Measurements from ENCODE around the gene RBMS3. TPM values are rescaled to one million over a fixed set of nuclear protein-coding genes. Genes with fewer than 3 reads are reported as not detected.

The RBMS3 gene
- total RNA-seq, 1 experiment from 2014 or later: 7.4 TPM

GRCh38 chr3:29515451-29515850 is 234.6 kb downstream of the RBMS3 start:
- H3K27ac Mint-ChIP-seq (ENCODE audit: unreplicated experiment): no peak overlapping the region
- BruUV-seq (replicated peaks): no TSS peak
- H3K36me3 Mint-ChIP-seq (ENCODE audit: insufficient read depth, unreplicated experiment): no peaks in the 10 kb centered on the region
- H3K4me3 ChIP-seq (ENCODE audit: low read depth, low read length): no peak overlapping the region
- peaks cover 18% of the 10 kb centered on the region for H3K4me1 Mint-ChIP-seq (ENCODE audit: low read depth, unreplicated experiment)
- POLR2A ChIA-PET: no interaction called here
- H3K36me3 ChIP-seq (ENCODE audit: control insufficient read depth, insufficient read depth, low read length): no peaks in the 10 kb centered on the region
- intact Hi-C loops (cut with micrococcal nuclease; ENCODE audit: unreplicated experiment): loop anchor here (1.0 kb wide), 1 partner anchor 12 kb away; no protein-coding TSS in a partner anchor
- H3K4me1 ChIP-seq: peaks cover 11% of the 10 kb centered on the region; the same call in 1 of the 2 replicates
- H3K9me3 Mint-ChIP-seq (ENCODE audit: unreplicated experiment): no peaks in the 10 kb centered on the region
- CTCF ChIA-PET: interaction anchor here (0.6 kb wide), 1 partner anchor 326 kb away, joined by 3 read pairs; no protein-coding TSS in a partner anchor
- no peak for DNase-seq
- no peaks in the 10 kb centered on the region for H3K27me3 Mint-ChIP-seq (ENCODE audit: insufficient read depth, unreplicated experiment)
- no peak overlapping the region for H3K4me3 Mint-ChIP-seq (ENCODE audit: unreplicated experiment)
- no peaks in the 10 kb centered on the region for H3K27me3 ChIP-seq (replicated peaks; ENCODE audit: control insufficient read depth, insufficient read depth, low read length)
- no peaks in the 10 kb centered on the region for H3K9me3 ChIP-seq
- no peak for TF ChIP-seq CTCF (IDR thresholded peaks at IDR 0.05; ENCODE audit: insufficient read depth in 1 of 2, low read depth in 1 of 2, low read length in 1 of 2, severe bottlenecking in 1 of 2, unreplicated experiment in 1 of 2)

- no peaks in the 10 kb centered on the region for H3K27me3 Mint-ChIP-seq (ENCODE audit: insufficient read depth, unreplicated experiment)
- no TSS peak for BruUV-seq (replicated peaks)
- CTCF ChIA-PET: interaction anchor here (0.6 kb wide), 1 partner anchor 326 kb away, joined by 3 read pairs; no protein-coding TSS in a partner anchor
- TF ChIP-seq CTCF (IDR thresholded peaks at IDR 0.05; ENCODE audit: insufficient read depth in 1 of 2, low read depth in 1 of 2, low read length in 1 of 2, severe bottlenecking in 1 of 2, unreplicated experiment in 1 of 2): no peak
- H3K4me3 Mint-ChIP-seq (ENCODE audit: unreplicated experiment): no peak overlapping the region
- no peak overlapping the region for H3K27ac Mint-ChIP-seq (ENCODE audit: unreplicated experiment)
- H3K36me3 Mint-ChIP-seq (ENCODE audit: insufficient read depth, unreplicated experiment): no peaks in the 10 kb centered on the region
- H3K4me1 ChIP-seq: peaks cover 12% of the 10 kb centered on the region
- H3K36me3 ChIP-seq (ENCODE audit: control insufficient read depth, insufficient read depth, low read length): no peaks in the 10 kb centered on the region
- intact Hi-C loops (cut with micrococcal nuclease; ENCODE audit: unreplicated experiment): no loop called here
- H3K4me3 ChIP-seq (ENCODE audit: low read depth, low read length): no peak overlapping the region
- no peaks in the 10 kb centered on the region for H3K27me3 ChIP-seq (replicated peaks; ENCODE audit: control insufficient read depth, insufficient read depth, low read length)
- H3K9me3 ChIP-seq: no peaks in the 10 kb centered on the region
- DNase-seq: no peak
- H3K4me1 Mint-ChIP-seq (ENCODE audit: low read depth, unreplicated experiment): peaks cover 25% of the 10 kb centered on the region
- POLR2A ChIA-PET: no interaction called here
- H3K9me3 Mint-ChIP-seq (ENCODE audit: unreplicated experiment): no peaks in the 10 kb centered on the region
Measured at GRCh38 chr3:29516164-29516563, 235.3 kb downstream of the RBMS3 start.

- Histone ChIP-seq H3K27me3 (replicated peaks; ENCODE audit: control insufficient read depth, insufficient read depth, low read length) (no peaks in the 10 kb centered on the region), H3K4me3 (ENCODE audit: low read depth, low read length) (no peak overlapping the region), H3K9me3 (no peaks in the 10 kb centered on the region), H3K4me1 (peaks cover 19% of the 10 kb centered on the region), H3K36me3 (ENCODE audit: control insufficient read depth, insufficient read depth, low read length) (no peaks in the 10 kb centered on the region)
- no peaks in the 10 kb centered on the region for H3K9me3 Mint-ChIP-seq (ENCODE audit: unreplicated experiment)
- ChIA-PET CTCF (no interaction called here), POLR2A (no interaction called here)
- H3K27me3 Mint-ChIP-seq (ENCODE audit: insufficient read depth, unreplicated experiment): no peaks in the 10 kb centered on the region
- intact Hi-C loops (cut with micrococcal nuclease; ENCODE audit: unreplicated experiment): loop anchor here (1.0 kb wide), 1 partner anchor 163 kb away; no protein-coding TSS in a partner anchor
- peaks cover 26% of the 10 kb centered on the region for H3K4me1 Mint-ChIP-seq (ENCODE audit: low read depth, unreplicated experiment)
- H3K4me3 Mint-ChIP-seq (ENCODE audit: unreplicated experiment): no peak overlapping the region
- H3K27ac Mint-ChIP-seq (ENCODE audit: unreplicated experiment): no peak overlapping the region
- H3K36me3 Mint-ChIP-seq (ENCODE audit: insufficient read depth, unreplicated experiment): no peaks in the 10 kb centered on the region
- TF ChIP-seq CTCF (IDR thresholded peaks at IDR 0.05; ENCODE audit: insufficient read depth in 1 of 2, low read depth in 1 of 2, low read length in 1 of 2, severe bottlenecking in 1 of 2, unreplicated experiment in 1 of 2): no peak
- DNase-seq: no peak
- BruUV-seq (replicated peaks): no TSS peak
Measured at GRCh38 chr3:29520764-29521163, 239.9 kb downstream of the RBMS3 start.

All from Caco-2 (cell line).